Measurements from ENCODE around the gene FADS2. TPM values are rescaled to one million over a fixed set of nuclear protein-coding genes. Genes with fewer than 3 reads are reported as not detected.

The FADS2 gene
- total and polyA plus RNA-seq, 2 of the 13 experiments (the other 11 are each of a cell fraction or from before 2014, with no cell fraction given) = 90.1 to 124 TPM

GRCh38 chr11:61814958-61815789, 12.9 kb upstream of the FADS2 start (continued):
- TF ChIP-seq USF2 (IDR thresholded peaks at IDR 0.05; ENCODE audit: low read depth, low read length) (no peak), USF2 (CRISPR knock-in tag; IDR thresholded peaks at IDR 0.05; ENCODE audit: borderline replicate concordance) (peak; percentile 51; the same call in 1 of the 2 replicates), ZNF704 (CRISPR knock-in tag; IDR thresholded peaks at IDR 0.05; ENCODE audit: borderline replicate concordance) (peak; percentile 75; the same call in 1 of the 2 replicates), NCOA2 (CRISPR knock-in tag; IDR thresholded peaks at IDR 0.05) (no peak; the same call in 1 of the 2 replicates), ZNF33B (CRISPR knock-in tag; IDR thresholded peaks at IDR 0.05) (no peak), KDM3A (CRISPR knock-in tag; IDR thresholded peaks at IDR 0.05; ENCODE audit: low read depth) (no peak), ZBTB26 (CRISPR knock-in tag; IDR thresholded peaks at IDR 0.05; ENCODE audit: borderline replicate concordance) (no peak; the same call in 1 of the 2 replicates), ZFP1 (CRISPR knock-in tag; IDR thresholded peaks at IDR 0.05) (no peak; the same call in 1 of the 2 replicates), ZBTB20 (CRISPR knock-in tag; IDR thresholded peaks at IDR 0.05; ENCODE audit: borderline replicate concordance, low read depth) (peak; percentile 41; the same call in 1 of the 2 replicates), DNMT3B (CRISPR knock-in tag; conservative IDR thresholded peaks at IDR 0.05) (no peak; the same call in 1 of the 2 replicates), CENPX (CRISPR knock-in tag; IDR thresholded peaks at IDR 0.05) (no peak), ZNF124 (CRISPR knock-in tag; IDR thresholded peaks at IDR 0.05) (peak; percentile 82), ZNF280B (CRISPR knock-in tag; IDR thresholded peaks at IDR 0.05; ENCODE audit: borderline replicate concordance) (no peak; the same call in 1 of the 2 replicates), ZNF839 (CRISPR knock-in tag; IDR thresholded peaks at IDR 0.05; ENCODE audit: borderline replicate concordance) (no peak), ZNF782 (CRISPR knock-in tag; IDR thresholded peaks at IDR 0.05; ENCODE audit: borderline replicate concordance) (0 out of 2 replicates have a peak, but pooled peaks have one; percentile 11), RAD21 (CRISPR knock-in tag; IDR thresholded peaks at IDR 0.05) (0 out of 2 replicates have a peak, but pooled peaks have one; percentile 6), NFIC (IDR thresholded peaks at IDR 0.05; ENCODE audit: low read length) (no peak), MIXL1 (CRISPR knock-in tag; IDR thresholded peaks at IDR 0.05) (peak; percentile 57; the same call in 1 of the 2 replicates), TBX2 (CRISPR knock-in tag; IDR thresholded peaks at IDR 0.05; ENCODE audit: borderline replicate concordance) (peak; percentile 79), SMAD9 (CRISPR knock-in tag; IDR thresholded peaks at IDR 0.05) (no peak), SKI (IDR thresholded peaks at IDR 0.05; ENCODE audit: partially characterized antibody) (peak; percentile 27), ATM (IDR thresholded peaks at IDR 0.05; ENCODE audit: borderline replicate concordance) (no peak), STAT5B (CRISPR knock-in tag; IDR thresholded peaks at IDR 0.05) (no peak; the same call in 1 of the 2 replicates), RFX1 (IDR thresholded peaks at IDR 0.05) (peak; percentile 5; the same call in 1 of the 2 replicates), PTBP1 (IDR thresholded peaks at IDR 0.05; ENCODE audit: low read depth, low read length, poor library complexity, severe bottlenecking) (peak; percentile 64)

Data from HepG2 (cell line).